ENCODE data around the gene PGM2L1. TPM values are rescaled to one million over a fixed set of nuclear protein-coding genes. Genes with fewer than 3 reads are reported as not detected.
A peak's percentile ranks its signal among the peaks of the same experiment; 100 is the strongest.

The PGM2L1 gene
- polyA plus RNA-seq, 4 donors = 0.45 to 3.1 (median 1.2) TPM

DNA sequence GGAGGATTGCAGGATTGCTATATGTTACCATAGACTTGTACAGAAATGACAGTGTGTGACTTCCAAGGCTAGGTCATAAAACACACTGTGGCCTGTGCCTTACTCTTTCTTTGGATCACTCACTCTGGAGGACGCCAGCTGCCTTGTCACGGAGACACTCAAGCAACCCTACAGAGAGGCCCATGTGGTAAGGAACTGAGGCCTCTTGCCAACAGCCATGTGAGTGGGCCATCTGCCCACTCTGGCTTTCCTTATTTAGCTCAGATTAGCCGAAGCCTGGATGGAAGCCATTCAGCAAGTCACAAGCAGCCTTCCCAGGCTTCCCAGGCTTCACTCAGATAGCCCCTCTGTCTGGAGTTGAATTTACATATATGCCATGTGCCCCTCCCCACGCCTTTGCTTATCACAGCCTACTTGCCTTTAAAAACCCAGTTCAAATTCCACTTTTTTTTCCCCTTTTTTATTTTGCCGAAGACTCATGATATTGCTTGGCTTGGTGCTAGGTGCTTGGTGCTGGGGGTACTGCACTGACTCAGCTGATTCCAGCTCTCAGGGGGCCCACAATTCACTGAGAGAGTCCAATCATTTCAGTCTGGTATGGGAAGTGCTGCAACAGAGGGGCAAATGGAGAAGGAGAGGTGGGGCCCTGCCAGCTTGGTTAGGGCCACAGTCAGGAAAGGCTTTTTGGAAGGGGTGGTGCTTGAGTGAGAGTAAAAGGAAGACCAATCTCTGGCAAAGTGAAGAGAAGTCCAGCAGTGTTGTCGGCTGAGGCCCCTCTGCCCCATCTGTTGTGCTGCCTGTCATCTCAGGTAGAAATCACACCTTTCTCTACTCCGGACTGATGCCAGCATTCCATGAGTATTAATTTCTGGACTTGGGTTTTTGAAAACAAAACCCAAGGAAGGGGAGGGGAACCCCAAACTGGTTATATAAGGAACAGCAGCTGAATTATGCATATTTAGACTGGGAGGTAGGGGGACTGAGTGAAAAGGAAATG, 72.3 kb downstream of the PGM2L1 start:
- 62 to 90% (median 74%) methylated on average over 7 of the region's 7 CpGs for WGBS, 3 donors
- H3K36me3 ChIP-seq (ENCODE audit: control insufficient read depth in 3 of 3, insufficient read depth in 2 of 3, low read depth in 1 of 3, low read length in 3 of 3) = no peaks in the 10 kb centered on the region
- peaks cover 0 to 9% (median 6%) of the 10 kb centered on the region in 3 donors for H3K4me1 ChIP-seq (ENCODE audit: control insufficient read depth in 3 of 3, insufficient read depth in 2 of 3, low read depth in 1 of 3, low read length in 2 of 3)
- no peaks in the 10 kb centered on the region for H3K9me3 ChIP-seq (ENCODE audit: control insufficient read depth in 2 of 2, insufficient read depth in 1 of 2, low read depth in 1 of 2, low read length in 1 of 2)
- H3K27me3 ChIP-seq (ENCODE audit: control insufficient read depth in 3 of 3, insufficient read depth in 3 of 3, low read length in 3 of 3) = no peaks in the 10 kb centered on the region
- FAIRE-seq (no peak), DNase-seq (peak in 1 of 2 donors; percentile 30)
- H3K4me3 ChIP-seq (ENCODE audit: low read depth in 1 of 3, low read length in 3 of 3) = no peak overlapping the region
- H3K27ac ChIP-seq (ENCODE audit: low read depth in 1 of 3, low read length in 2 of 3) = no peak overlapping the region

DNA sequence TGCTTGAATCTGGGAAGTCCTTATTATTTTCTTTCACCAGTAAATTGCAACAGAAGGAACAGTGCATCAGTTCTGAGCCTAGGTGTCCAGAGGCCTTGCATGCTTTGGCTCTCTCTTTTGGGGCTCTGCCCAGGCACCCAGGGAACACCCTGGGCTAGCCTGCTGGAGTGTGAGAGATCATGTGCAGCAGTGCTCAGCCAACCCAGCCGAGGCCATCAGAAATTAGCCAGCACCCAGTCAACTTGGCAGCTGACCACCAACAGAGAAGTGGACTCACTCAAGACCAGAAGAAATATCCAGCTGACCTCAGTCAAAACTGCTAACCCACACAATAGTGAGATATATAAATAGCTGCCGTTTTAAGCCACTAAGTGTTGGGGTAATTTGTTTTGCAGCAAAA, 75.6 kb downstream of the PGM2L1 start:
- Histone ChIP-seq H3K27me3 (ENCODE audit: control insufficient read depth in 3 of 3, insufficient read depth in 3 of 3, low read length in 3 of 3) (no peaks in the 10 kb centered on the region), H3K4me1 (ENCODE audit: control insufficient read depth in 3 of 3, insufficient read depth in 2 of 3, low read depth in 1 of 3, low read length in 2 of 3) (peaks cover 0 to 9% (median 6%) of the 10 kb centered on the region in 3 donors), H3K36me3 (ENCODE audit: control insufficient read depth in 3 of 3, insufficient read depth in 2 of 3, low read depth in 1 of 3, low read length in 3 of 3) (no peaks in the 10 kb centered on the region), H3K27ac (ENCODE audit: low read depth in 1 of 3, low read length in 2 of 3) (no peak overlapping the region), H3K9me3 (ENCODE audit: control insufficient read depth in 2 of 2, insufficient read depth in 1 of 2, low read depth in 1 of 2, low read length in 1 of 2) (no peaks in the 10 kb centered on the region), H3K4me3 (ENCODE audit: low read depth in 1 of 3, low read length in 3 of 3) (no peak overlapping the region)
- no peak for FAIRE-seq
- 53 to 91% (median 87%) methylated on average over 2 of the region's 2 CpGs for WGBS, 3 donors
- no peak for DNase-seq

DNA sequence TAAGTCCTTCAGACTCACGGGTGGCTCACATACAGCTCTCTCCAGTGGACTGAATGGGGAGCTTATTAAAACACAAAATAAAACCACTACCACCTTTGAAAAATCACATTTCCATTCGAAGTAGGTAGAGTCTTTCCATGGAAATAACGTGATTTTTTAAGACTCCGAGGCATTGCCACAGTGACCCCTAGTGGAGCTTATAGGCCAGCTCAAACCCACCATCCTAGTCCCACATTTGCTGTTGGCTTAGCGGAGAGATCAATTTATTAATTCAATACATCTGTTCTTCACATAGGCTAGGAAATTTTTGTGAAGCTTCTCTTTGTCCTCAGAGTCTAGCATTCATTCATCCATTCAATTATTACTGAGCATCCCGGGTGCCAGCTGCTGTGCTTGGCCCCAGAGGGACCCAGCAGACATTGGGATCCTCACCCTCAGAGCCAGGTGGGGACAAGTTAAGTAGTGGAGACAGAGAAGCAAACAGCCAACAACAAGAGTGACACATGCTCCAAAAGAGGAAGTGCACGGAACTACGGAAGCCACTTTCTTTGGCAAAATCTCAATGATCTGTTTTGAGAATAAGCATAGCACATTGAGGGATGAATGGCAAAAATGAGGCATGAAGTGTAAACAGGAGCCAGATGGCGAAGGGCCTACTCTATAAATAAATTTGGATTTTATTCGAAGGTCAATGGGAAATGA, 76.6 kb downstream of the PGM2L1 start:
- WGBS, 3 donors = 40 to 67% (median 56%) methylated on average over 10 of the region's 10 CpGs

DNA sequence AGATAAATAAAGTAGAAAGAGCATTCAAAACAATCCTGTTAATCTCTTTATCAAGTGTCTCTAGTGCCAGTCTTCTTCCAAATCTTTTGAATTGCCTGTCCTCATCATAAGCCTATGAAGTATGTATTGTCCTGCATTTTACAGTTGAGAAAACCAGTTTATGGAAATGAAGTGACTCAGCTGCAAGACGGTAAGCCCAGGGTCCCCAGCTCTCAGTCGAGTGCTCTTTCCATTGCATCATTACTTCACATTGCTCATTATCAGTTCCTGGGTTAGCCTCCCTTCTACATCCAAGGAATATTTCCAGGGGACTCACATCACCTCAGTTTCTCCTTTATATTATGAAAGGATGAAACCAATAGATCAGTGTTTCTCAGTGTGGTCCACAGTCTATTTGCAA, 77.7 kb downstream of the PGM2L1 start:
- no peak for FAIRE-seq
- DNase-seq = no peak
- no peaks in the 10 kb centered on the region for H3K36me3 ChIP-seq (ENCODE audit: control insufficient read depth in 3 of 3, insufficient read depth in 2 of 3, low read depth in 1 of 3, low read length in 3 of 3)
- H3K4me1 ChIP-seq (ENCODE audit: control insufficient read depth in 3 of 3, insufficient read depth in 2 of 3, low read depth in 1 of 3, low read length in 2 of 3) = peaks cover 0 to 2% (median 0%) of the 10 kb centered on the region in 3 donors
- peaks cover 0 to 3% of the 10 kb centered on the region in 2 donors for H3K9me3 ChIP-seq (ENCODE audit: control insufficient read depth in 2 of 2, insufficient read depth in 1 of 2, low read depth in 1 of 2, low read length in 1 of 2)
- H3K4me3 ChIP-seq (ENCODE audit: low read depth in 1 of 3, low read length in 3 of 3) = no peak overlapping the region
- H3K27ac ChIP-seq (ENCODE audit: low read depth in 1 of 3, low read length in 2 of 3) = no peak overlapping the region
- 62 to 69% (median 65%) methylated on average over 2 of the region's 2 CpGs for WGBS, 3 donors
- H3K27me3 ChIP-seq (ENCODE audit: control insufficient read depth in 3 of 3, insufficient read depth in 3 of 3, low read length in 3 of 3) = no peaks in the 10 kb centered on the region

More for the DNA sequence above, 76.6 kb downstream of the PGM2L1 start:
- no peaks in the 10 kb centered on the region for H3K36me3 ChIP-seq (ENCODE audit: control insufficient read depth in 3 of 3, insufficient read depth in 2 of 3, low read depth in 1 of 3, low read length in 3 of 3)
- H3K4me1 ChIP-seq (ENCODE audit: control insufficient read depth in 3 of 3, insufficient read depth in 2 of 3, low read depth in 1 of 3, low read length in 2 of 3) = peaks cover 0 to 9% (median 6%) of the 10 kb centered on the region in 3 donors
- no peaks in the 10 kb centered on the region for H3K27me3 ChIP-seq (ENCODE audit: control insufficient read depth in 3 of 3, insufficient read depth in 3 of 3, low read length in 3 of 3)
- DNase-seq (peak; percentile 20 to 27), FAIRE-seq (no peak)
- H3K9me3 ChIP-seq (ENCODE audit: control insufficient read depth in 2 of 2, insufficient read depth in 1 of 2, low read depth in 1 of 2, low read length in 1 of 2) = peaks cover 0 to 3% of the 10 kb centered on the region in 2 donors
- H3K4me3 ChIP-seq (ENCODE audit: low read depth in 1 of 3, low read length in 3 of 3) = no peak overlapping the region
- H3K27ac ChIP-seq (ENCODE audit: low read depth in 1 of 3, low read length in 2 of 3) = no peak overlapping the region

DNA sequence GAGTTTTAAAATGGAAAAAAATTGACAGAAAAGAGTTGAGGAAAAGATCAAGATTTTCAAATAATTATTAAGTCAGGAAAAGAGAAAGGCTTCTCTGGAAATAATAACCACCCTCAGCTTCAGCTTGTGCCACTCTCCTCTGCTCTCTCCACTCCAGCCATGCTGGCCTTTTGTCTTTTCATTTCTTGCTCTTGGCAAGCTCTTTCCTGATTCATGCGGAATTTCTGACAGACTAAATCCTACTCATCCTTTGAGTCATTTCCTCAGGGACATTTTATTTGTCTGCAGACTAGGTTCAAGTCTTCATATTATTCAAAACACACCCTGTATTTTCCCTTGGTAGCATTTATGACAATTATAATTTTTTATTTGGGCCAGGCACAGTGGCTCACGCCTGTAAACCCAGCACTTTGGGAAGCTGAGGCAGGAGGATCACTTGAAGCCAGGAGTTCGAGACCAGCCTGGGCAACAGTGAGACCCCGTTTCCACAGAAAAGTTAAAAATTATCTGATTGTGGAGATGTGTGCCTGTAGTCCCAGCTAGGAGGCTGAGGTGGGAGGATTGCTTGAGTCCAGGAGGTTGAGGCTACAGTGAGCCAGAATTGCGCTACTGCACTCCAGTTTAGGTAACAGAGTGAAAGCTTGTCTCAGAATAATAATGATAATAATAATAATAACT, 79.0 kb downstream of the PGM2L1 start:
- 76 to 85% (median 83%) methylated on average over 5 of the region's 5 CpGs for WGBS, 3 donors
- H3K36me3 ChIP-seq (ENCODE audit: control insufficient read depth in 3 of 3, insufficient read depth in 2 of 3, low read depth in 1 of 3, low read length in 3 of 3) = no peaks in the 10 kb centered on the region
- DNase-seq (no peak), FAIRE-seq (no peak)
- H3K4me1 ChIP-seq (ENCODE audit: control insufficient read depth in 3 of 3, insufficient read depth in 2 of 3, low read depth in 1 of 3, low read length in 2 of 3) = no peaks in the 10 kb centered on the region
- H3K27me3 ChIP-seq (ENCODE audit: control insufficient read depth in 3 of 3, insufficient read depth in 3 of 3, low read length in 3 of 3) = no peaks in the 10 kb centered on the region
- H3K4me3 ChIP-seq (ENCODE audit: low read depth in 1 of 3, low read length in 3 of 3) = no peak overlapping the region
- peaks cover 0 to 3% of the 10 kb centered on the region in 2 donors for H3K9me3 ChIP-seq (ENCODE audit: control insufficient read depth in 2 of 2, insufficient read depth in 1 of 2, low read depth in 1 of 2, low read length in 1 of 2)
- H3K27ac ChIP-seq (ENCODE audit: low read depth in 1 of 3, low read length in 2 of 3) = peak overlapping the region in 1 of 3 donors; percentile 20

DNA sequence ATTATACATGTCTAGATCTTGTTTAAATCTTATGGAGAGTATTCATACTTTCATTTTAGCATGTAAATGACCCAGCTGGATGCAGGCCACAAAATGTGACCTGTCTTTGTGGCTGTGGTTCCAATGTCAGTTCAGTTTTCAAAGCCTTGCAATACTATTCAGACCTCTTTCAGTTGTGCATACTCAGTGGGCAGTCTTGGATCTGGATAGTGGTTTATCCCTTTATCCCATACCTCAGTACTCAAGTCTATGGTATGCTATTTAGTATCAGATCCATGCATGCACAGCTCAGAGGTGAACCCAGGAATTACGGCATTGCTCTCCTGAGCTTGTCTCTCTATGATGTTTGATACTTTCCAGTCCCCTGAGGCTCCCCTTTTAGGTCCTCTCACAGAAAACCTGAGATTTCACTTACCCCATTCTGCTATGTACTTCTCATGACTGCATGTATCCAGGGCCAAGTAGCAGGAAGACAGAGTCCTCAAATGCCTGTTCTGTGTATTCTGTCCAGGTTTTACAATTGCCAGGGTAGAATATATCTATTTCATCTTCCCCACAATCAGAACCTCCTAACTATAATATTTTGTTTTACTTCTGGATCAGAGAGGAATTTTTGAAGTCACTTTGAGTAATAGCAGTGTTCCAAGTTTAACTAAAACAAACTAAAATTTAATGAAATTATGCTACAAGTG, 79.8 kb downstream of the PGM2L1 start:
- Histone ChIP-seq H3K36me3 (ENCODE audit: control insufficient read depth in 3 of 3, insufficient read depth in 2 of 3, low read depth in 1 of 3, low read length in 3 of 3) (no peaks in the 10 kb centered on the region), H3K27me3 (ENCODE audit: control insufficient read depth in 3 of 3, insufficient read depth in 3 of 3, low read length in 3 of 3) (peaks cover 0 to 1% (median 0%) of the 10 kb centered on the region in 3 donors), H3K4me1 (ENCODE audit: control insufficient read depth in 3 of 3, insufficient read depth in 2 of 3, low read depth in 1 of 3, low read length in 2 of 3) (no peaks in the 10 kb centered on the region), H3K27ac (ENCODE audit: low read depth in 1 of 3, low read length in 2 of 3) (no peak overlapping the region), H3K4me3 (ENCODE audit: low read depth in 1 of 3, low read length in 3 of 3) (no peak overlapping the region), H3K9me3 (ENCODE audit: control insufficient read depth in 2 of 2, insufficient read depth in 1 of 2, low read depth in 1 of 2, low read length in 1 of 2) (peaks cover 0 to 3% of the 10 kb centered on the region in 2 donors)
- DNase-seq = no peak
- 79 to 92% (median 91%) methylated on average over 1 of the region's 1 CpG for WGBS, 3 donors
- no peak for FAIRE-seq

DNA sequence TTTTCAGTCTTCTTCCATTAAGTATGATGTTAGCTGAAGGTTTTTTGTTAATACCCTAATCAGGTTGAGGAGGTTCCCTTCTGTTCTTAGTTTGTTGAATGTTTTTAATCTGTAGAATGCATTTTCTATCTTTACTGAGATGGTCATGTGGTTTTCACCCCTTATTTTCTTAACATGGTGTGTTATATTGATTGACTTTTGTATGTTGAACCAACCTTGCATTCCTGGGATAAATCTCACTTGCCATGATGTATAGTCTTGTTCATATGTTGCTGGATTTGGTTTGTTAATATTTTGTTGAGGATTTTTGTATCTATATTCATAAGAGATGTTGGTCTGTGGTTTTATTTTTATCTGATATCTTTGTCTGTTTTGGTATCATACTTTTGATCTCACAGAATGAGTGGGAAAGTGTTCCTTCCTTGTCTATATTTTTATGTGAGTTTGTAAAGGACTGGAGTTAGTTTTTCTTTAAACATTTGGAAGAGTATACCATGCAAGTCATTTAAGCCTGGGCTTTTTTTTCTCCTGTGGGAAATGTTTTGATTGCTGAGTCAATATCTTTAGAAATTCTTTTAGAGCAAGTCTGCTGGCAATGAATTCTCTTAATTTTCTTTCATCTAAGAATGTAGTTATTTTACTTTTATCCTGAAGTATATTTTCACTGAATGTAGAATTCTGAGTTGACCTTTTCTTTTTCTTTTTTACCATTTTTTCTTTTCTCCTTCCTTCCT, 81.3 kb downstream of the PGM2L1 start:
- DNase-seq (no peak), FAIRE-seq (no peak)
- H3K4me3 ChIP-seq (ENCODE audit: low read depth in 1 of 3, low read length in 3 of 3) = no peak overlapping the region
- H3K4me1 ChIP-seq (ENCODE audit: control insufficient read depth in 3 of 3, insufficient read depth in 2 of 3, low read depth in 1 of 3, low read length in 2 of 3) = no peaks in the 10 kb centered on the region
- H3K9me3 ChIP-seq (ENCODE audit: control insufficient read depth in 2 of 2, insufficient read depth in 1 of 2, low read depth in 1 of 2, low read length in 1 of 2) = peaks cover 0 to 3% of the 10 kb centered on the region in 2 donors
- H3K36me3 ChIP-seq (ENCODE audit: control insufficient read depth in 3 of 3, insufficient read depth in 2 of 3, low read depth in 1 of 3, low read length in 3 of 3) = no peaks in the 10 kb centered on the region
- no peak overlapping the region for H3K27ac ChIP-seq (ENCODE audit: low read depth in 1 of 3, low read length in 2 of 3)
- peaks cover 0 to 6% (median 2%) of the 10 kb centered on the region in 3 donors for H3K27me3 ChIP-seq (ENCODE audit: control insufficient read depth in 3 of 3, insufficient read depth in 3 of 3, low read length in 3 of 3)
